Lower lobe of right lung (tissue), 2 donors: ENCODE data around the gene LAP3. TPM values are rescaled to one million over a fixed set of nuclear protein-coding genes. Genes with fewer than 3 reads are reported as not detected.

Experiments
- ATAC-seq, 2 donors: fragments of 200-7000 bp; cut with Tn5 transposase; one replicate each; pipeline ENCODE4 v1.9.1; 2020 to 2022; ENCODE audit warnings: mild to moderate bottlenecking in 2 of 2, moderate library complexity in 2 of 2
- DNase-seq: peaks from one replicate; pipeline ENCODE4 v3.0.0-alpha.2; 2020
- H3K27ac ChIP-seq: fragments of 200-600 bp; one replicate; pipeline ENCODE4 v1.8.0; 2022
- H3K27me3 ChIP-seq: fragments of 200-600 bp; one replicate; pipeline ENCODE4 v1.8.0; 2022; ENCODE audit warnings: low read depth
- H3K36me3 ChIP-seq: fragments of 200-600 bp; one replicate; pipeline ENCODE4 v1.8.0; 2022; ENCODE audit warnings: mild to moderate bottlenecking
- H3K4me1 ChIP-seq: fragments of 200-600 bp; one replicate; pipeline ENCODE4 v1.8.0; 2022
- H3K4me3 ChIP-seq: fragments of 200-600 bp; one replicate; pipeline ENCODE4 v1.8.0; 2022; ENCODE audit warnings: mild to moderate bottlenecking
- H3K9me3 ChIP-seq: fragments of 200-600 bp; one replicate; pipeline ENCODE4 v1.8.0; 2022
- intact Hi-C: fragments of 100-400 bp; cut with DNase I; formaldehyde crosslinking; loops from one replicate; pipeline ENCODE4 v1.11.0; 2022
- total RNA-seq: library from RNA; stranded (reverse); fragmentation: NEBNext Ultra II Directional; extraction: Animal tissue kit (Norgen Biotek cat#: 25700); gene quantifications from one replicate; pipeline ENCODE4 v1.2.1, GENCODE V29; 2021
- TF ChIP-seq, protein P1 (sequence below): fragments of 200-600 bp; IDR thresholded peaks from one replicate; pipeline ENCODE4 v1.8.0; 2022; ENCODE audit warnings: antibody characterized with exemption, mild to moderate bottlenecking
- donor health status: DM: no; HTN: yes; CAD: no; lungs with severe emphysema.

The LAP3 gene
- total RNA-seq, 1 donor from 2014 or later: 125 TPM

DNA sequence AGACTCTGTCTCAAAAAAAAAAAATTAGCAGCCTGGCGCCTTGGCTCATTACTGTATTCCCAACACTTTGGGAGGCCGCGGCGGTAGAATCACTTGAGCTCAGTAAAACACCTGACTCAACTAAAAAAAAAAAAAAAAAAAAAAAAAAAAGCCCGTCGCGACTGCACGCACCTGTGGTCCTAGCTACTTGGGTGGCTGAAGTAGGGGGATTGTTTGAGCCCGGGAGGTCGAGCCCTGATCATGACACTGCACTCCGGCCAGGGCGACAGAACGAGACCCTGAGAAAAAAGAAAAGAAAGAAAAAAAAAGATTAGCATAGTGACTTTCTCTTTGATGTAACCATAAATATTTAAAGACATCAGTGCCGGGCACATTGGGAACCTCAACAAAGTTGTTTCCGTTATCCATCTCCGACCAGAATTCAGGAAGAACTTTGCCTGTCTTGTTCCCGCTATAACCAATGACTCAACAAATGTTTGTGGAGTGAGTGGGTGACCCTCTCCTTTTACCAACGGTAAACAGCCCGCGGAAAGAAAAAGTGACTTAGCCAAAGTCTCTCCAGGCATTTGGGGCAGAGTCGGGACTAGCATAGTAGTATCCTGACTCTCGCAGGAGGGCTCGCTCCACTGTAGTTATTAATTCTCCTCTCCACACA is 36.9 kb downstream of the LAP3 start:
- intact Hi-C loops: no loop called here
- ATAC-seq: peak; percentile 70 to 79
- H3K36me3 ChIP-seq: peaks cover 18% of the 10 kb centered on the region

GRCh38 chr4:17614416-17615299 is 37.7 kb downstream of the LAP3 start, which contains the start of gene MED28:
MED28 (plus strand) TSS chr4:17614641; CDS start chr4:17614655, 14 bp downstream.
- Histone ChIP-seq H3K36me3 (peaks cover 25% of the 10 kb centered on the region), H3K4me1 (peaks cover 41% of the 10 kb centered on the region), H3K27ac (peak within 1 kb of the TSS; percentile 86), H3K9me3 (no peaks in the 10 kb centered on the region), H3K4me3 (peak within 1 kb of the TSS; percentile 83), H3K27me3 (no peaks in the 10 kb centered on the region)
- intact Hi-C loops: no loop called here
- TF ChIP-seq, protein P1, sequence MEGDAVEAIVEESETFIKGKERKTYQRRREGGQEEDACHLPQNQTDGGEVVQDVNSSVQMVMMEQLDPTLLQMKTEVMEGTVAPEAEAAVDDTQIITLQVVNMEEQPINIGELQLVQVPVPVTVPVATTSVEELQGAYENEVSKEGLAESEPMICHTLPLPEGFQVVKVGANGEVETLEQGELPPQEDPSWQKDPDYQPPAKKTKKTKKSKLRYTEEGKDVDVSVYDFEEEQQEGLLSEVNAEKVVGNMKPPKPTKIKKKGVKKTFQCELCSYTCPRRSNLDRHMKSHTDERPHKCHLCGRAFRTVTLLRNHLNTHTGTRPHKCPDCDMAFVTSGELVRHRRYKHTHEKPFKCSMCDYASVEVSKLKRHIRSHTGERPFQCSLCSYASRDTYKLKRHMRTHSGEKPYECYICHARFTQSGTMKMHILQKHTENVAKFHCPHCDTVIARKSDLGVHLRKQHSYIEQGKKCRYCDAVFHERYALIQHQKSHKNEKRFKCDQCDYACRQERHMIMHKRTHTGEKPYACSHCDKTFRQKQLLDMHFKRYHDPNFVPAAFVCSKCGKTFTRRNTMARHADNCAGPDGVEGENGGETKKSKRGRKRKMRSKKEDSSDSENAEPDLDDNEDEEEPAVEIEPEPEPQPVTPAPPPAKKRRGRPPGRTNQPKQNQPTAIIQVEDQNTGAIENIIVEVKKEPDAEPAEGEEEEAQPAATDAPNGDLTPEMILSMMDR: no peak
- DNase-seq (peak; percentile 98), ATAC-seq (peak; percentile 96 to 99)

More for the DNA sequence above, 36.9 kb downstream of the LAP3 start:
- Histone ChIP-seq H3K4me1 (peaks cover 34% of the 10 kb centered on the region), H3K4me3 (peak overlapping the region; percentile 83), H3K9me3 (no peaks in the 10 kb centered on the region), H3K27me3 (no peaks in the 10 kb centered on the region), H3K27ac (peak overlapping the region; percentile 86)
- TF ChIP-seq, protein P1: no peak
- no peak for DNase-seq

DNA sequence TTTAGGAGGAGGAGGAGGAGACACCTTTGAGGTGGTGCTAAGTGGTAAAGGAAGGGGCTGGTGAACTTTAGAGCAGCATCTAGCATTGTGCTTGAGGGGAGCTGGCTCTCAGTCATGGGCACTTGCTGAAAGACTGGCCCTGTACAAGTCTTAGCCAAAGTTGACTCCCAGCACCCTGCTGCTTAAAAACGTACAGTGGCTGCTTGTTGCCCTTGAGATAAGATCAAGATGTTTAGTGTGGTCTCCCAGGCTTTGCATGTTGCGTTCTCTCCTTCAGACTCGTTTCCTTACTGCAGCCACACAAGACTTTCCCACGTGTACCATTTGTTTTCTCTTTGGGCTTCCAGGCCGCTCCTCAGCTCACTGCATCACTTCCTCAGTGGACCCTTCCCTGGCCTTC is 39.3 kb downstream of the LAP3 start:
- H3K4me1 ChIP-seq: peaks cover 41% of the 10 kb centered on the region
- no peaks in the 10 kb centered on the region for H3K27me3 ChIP-seq
- TF ChIP-seq, protein P1: no peak
- peak overlapping the region; percentile 83 for H3K4me3 ChIP-seq
- H3K36me3 ChIP-seq: peaks cover 42% of the 10 kb centered on the region
- H3K9me3 ChIP-seq: no peaks in the 10 kb centered on the region
- no peak overlapping the region for H3K27ac ChIP-seq
- no peak for ATAC-seq
- DNase-seq: no peak
- intact Hi-C loops: no loop called here

DNA sequence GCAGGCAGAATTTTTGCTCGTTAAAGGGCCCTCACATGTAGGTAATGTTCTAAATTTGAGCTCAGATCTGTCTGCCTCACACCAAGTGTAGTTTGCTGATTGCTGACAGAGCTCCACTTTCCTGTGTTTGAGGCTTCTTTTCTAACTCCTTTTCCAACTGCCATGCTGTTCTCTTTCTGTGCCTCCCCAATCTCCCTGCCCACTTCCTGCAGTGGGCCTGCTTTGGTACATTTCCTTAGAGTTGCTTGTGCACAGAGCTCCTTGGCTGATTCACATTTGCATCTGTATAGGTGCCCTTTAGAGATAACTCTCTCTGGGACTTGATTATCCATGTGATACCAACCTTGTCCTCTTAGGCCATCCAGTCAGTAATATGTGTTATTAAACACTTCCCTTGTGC is 41.9 kb downstream of the LAP3 start:
- Histone ChIP-seq H3K36me3 (peaks cover 68% of the 10 kb centered on the region), H3K4me3 (no peak overlapping the region), H3K9me3 (no peaks in the 10 kb centered on the region), H3K4me1 (peaks cover 37% of the 10 kb centered on the region), H3K27ac (no peak overlapping the region), H3K27me3 (no peaks in the 10 kb centered on the region)
- DNase-seq (no peak), ATAC-seq (no peak)
- intact Hi-C loops: no loop called here
- TF ChIP-seq, protein P1: no peak

- TF ChIP-seq, protein P1: no peak
- Histone ChIP-seq H3K9me3 (no peaks in the 10 kb centered on the region), H3K36me3 (peaks cover 74% of the 10 kb centered on the region), H3K4me3 (no peak overlapping the region), H3K27ac (no peak overlapping the region), H3K27me3 (no peaks in the 10 kb centered on the region), H3K4me1 (peaks cover 37% of the 10 kb centered on the region)
- intact Hi-C loops: no loop called here
- no peak for ATAC-seq
- DNase-seq: no peak
These were observed 42.6 kb downstream of the LAP3 start for GRCh38 chr4:17619416-17620105.
